ENCODE measurements around the gene ZNF175.

ZNF175 gene

DNA sequence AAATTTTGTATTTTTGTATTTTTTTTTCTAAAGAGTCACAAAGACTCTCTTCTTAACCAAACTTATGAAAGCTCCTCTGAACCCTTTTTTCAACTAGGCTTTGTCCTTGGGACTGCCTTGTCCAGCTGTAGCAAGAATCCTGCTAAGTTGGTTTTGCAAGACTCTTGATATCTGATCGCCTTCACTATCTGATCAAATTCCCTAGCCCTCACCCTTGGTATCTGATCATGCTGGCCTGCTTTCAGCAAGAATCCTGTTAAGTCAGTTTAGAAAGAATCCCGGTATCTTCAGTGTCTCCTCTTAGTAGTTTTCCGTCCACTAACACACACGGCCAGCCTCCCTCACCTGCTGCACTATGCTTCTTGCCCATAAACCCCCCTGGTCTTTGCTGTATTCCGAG, 61.0 kb downstream of the ZNF175 start:
- no peak for DNase-seq

DNA sequence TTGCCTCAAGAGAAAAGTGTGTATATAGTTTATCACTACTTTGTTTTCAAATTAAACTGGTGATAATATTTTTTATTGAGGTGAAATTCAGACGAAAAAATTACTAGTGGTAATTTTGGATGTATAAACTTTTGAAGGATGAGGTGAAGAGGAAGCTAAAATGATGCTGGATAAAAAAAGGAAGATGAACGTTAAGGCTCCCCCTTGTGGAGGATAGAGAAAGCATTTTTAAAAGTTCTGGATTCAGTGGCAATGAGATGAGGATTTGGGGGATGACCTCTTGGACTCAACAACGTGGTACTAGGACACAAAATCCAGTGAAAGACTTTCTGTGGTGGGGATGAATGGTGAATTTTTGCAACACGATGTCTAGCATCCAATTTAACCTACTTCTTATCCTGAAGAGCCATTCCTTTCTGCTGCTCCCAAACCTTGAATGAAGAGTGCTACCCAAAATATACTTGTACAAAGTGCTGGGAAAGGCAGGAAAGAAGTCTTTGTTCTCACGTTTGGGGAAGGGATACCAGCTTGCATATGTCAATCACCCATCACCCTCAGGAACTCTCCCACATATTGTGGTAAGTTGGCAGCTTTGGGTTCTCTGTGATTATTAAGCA, 66.4 kb downstream of the ZNF175 start:
- no peak for DNase-seq

DNA sequence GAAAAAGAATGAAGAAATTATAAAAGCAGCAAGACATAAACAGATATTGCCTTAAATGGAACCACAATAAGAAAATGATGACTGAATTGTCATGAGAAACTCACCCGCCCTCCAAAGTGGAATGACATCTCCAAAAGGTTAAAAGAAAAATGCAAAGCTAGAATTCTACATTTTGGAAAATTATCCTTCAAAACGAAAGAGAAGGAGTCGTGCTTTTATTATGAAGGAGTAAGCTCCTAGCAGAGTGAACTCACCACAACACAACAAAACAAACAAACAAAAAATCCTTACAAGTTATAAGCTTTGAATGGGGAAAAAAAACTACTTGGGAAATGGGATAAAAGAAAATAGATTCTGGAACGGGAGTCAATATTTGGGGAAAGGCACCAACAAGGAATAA, 68.8 kb downstream of the ZNF175 start:
- DNase-seq = no peak

DNA sequence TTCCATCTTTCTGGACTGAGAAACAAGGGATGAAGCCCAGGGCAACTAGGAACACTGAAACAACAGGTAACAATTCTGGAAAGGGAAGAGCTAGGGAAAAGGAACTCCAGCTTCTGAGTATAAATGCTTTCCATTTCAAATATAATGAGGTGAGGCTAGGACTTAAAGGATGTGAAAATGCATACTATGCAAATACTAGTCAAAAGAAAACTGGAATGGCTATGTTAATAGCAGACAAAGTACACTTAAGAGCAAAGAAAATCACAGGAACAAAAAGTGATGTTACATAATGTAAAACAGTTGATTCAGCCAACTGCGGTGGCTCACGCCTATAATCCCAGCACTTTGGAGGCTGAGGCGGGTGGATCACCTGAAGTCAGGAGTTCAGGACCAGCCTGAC, 69.3 kb downstream of the ZNF175 start:
- no peak for DNase-seq

DNA sequence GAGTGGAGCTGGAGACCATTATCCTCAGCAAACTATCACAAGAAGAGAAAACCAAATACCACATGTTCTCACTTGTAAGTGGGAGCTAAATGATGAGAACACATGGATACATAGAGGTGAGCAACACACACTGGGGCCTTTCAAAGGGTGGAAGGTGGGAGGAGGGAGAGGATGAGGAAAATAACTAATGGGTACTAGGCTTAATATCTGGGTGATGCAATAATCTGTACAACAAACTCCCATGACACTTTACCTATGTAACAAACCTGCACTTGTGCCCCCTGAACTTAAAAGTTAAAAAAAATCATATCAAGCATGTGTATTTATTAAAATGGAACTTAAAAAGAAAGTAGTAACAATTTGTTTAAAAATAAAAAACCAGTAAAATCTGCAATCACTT, 70.6 kb downstream of the ZNF175 start:
- DNase-seq = no peak
